ENCODE data around the gene LUC7L. TPM values are rescaled to one million over a fixed set of nuclear protein-coding genes. Genes with fewer than 3 reads are reported as not detected.

LUC7L gene
- total and polyA plus RNA-seq, 2 of the 8 experiments (the other 6 are each of a cell fraction or from before 2014, with no cell fraction given): 49.7 to 129 TPM

DNA sequence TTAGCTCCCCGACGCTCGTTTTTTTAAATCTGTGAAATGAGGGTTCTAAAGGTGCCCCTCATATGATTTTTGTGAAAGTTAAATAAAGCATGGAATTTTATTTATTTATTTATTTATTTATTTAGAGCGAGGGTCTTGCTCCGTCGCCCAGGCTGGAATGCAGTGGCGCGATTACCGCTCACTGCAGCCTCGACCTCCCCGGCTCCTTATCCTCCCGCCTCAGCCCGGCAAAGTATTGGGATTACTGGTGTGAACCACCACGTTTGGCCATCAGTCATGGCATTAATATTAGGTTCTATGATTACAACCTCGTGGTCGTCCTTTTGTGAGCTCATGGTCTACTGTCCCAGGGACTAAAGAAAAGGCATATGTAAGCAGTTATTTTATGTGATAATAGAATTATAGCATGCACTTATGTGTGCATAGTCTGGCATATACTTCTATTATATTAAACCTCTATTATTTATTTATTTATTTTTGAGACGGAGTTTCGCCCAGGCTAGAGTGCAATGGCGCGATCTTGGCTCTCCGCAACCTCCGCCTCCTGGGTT is 557 bp upstream of the LUC7L start:
- Histone ChIP-seq H3K27ac (ENCODE audit: low read depth, low read length) (no peak overlapping the region), H3K23ac (ENCODE audit: insufficient read length) (no peak overlapping the region), H2BK12ac (ENCODE audit: low read depth, low read length) (no peak overlapping the region), H2AK5ac (ENCODE audit: low read depth, low read length) (no peak overlapping the region), H3K23me2 (ENCODE audit: low read depth, low read length) (peaks cover 2% of the 10 kb centered on the region; the same call in 1 of the 2 replicates), H3K4me2 (ENCODE audit: insufficient read depth in 1 of 2, low read depth in 2 of 2, low read length in 2 of 2) (peak overlapping the region; percentile 56 to 71), H4K5ac (ENCODE audit: insufficient read length, low read depth, low read length) (no peak overlapping the region), H4K91ac (replicated peaks; ENCODE audit: insufficient read length, low read length) (no peak overlapping the region), H3K4me1 (replicated peaks in 1 of 4; ENCODE audit: control insufficient read depth in 3 of 4, insufficient read depth in 4 of 4, low read length in 3 of 4) (peaks cover 0 to 5% (median 0%) of the 10 kb centered on the region in 4 experiments; a peak in 3 of 7 replicates), H2BK15ac (ENCODE audit: low read length) (no peak overlapping the region), H3K36me3 (ENCODE audit: control insufficient read depth in 2 of 4, insufficient read depth in 4 of 4, low read length in 3 of 4) (peaks cover 14 to 31% (median 22%) of the 10 kb centered on the region in 4 experiments), H2BK120ac (replicated peaks; ENCODE audit: low read depth, low read length) (no peak overlapping the region), H2AFZ (ENCODE audit: low read length) (peak overlapping the region; percentile 64), H3K4ac (replicated peaks; ENCODE audit: insufficient read length, low read depth, low read length) (no peak overlapping the region), H3K9me3 (ENCODE audit: insufficient read depth in 2 of 2, low read depth in 1 of 2, low read length in 1 of 2) (no peaks in the 10 kb centered on the region), H3K79me2 (ENCODE audit: control insufficient read depth in 1 of 2, insufficient read depth in 2 of 2, low read length in 2 of 2) (peaks cover 22 to 38% of the 10 kb centered on the region in 2 experiments), H3K56ac (replicated peaks; ENCODE audit: insufficient read length, low read depth, low read length) (no peak overlapping the region), H4K8ac (ENCODE audit: extremely low read depth, insufficient read depth, low read length) (no peak overlapping the region), H3K4me3 (ENCODE audit: extremely low read depth in 1 of 4, insufficient read depth in 2 of 4, low read depth in 3 of 4, low read length in 4 of 4) (peak overlapping the region in 3 of 4 experiments; percentile 64 to 93 (median 92); a peak in 4 of 8 replicates), H3K9ac (replicated peaks in 1 of 4; ENCODE audit: extremely low read depth in 1 of 4, low read depth in 3 of 4, low read length in 3 of 4) (no peak overlapping the region), H2BK20ac (ENCODE audit: low read length) (no peak overlapping the region), H4K20me1 (replicated peaks in 1 of 2; ENCODE audit: control insufficient read depth in 1 of 2, insufficient read depth in 2 of 2, low read length in 2 of 2) (peaks cover 8 to 13% of the 10 kb centered on the region in 2 experiments), H2BK5ac (ENCODE audit: low read depth, low read length) (no peak overlapping the region), H3K14ac (ENCODE audit: insufficient read length) (no peak overlapping the region), H3K27me3 (replicated peaks in 1 of 4; ENCODE audit: control insufficient read depth in 3 of 4, extremely low read depth in 1 of 4, insufficient read depth in 3 of 4, low read length in 3 of 4) (no peaks in the 10 kb centered on the region), H3K18ac (ENCODE audit: extremely low read depth, low read length) (no peak overlapping the region), H3K79me1 (ENCODE audit: low read depth, low read length) (peaks cover 3% of the 10 kb centered on the region; the same call in 1 of the 2 replicates)
- FAIRE-seq (no peak), DNase-seq (ENCODE audit: low read depth in 1 of 2, low spot score in 2 of 2) (no peak)
- WGBS, 2 experiments (ENCODE audit: extremely low coverage in 1 of 2, insufficient coverage in 1 of 2, insufficient read length in 1 of 2, insufficient replicate concordance in 2 of 2, low coverage in 1 of 2, low lambda C conversion rate in 2 of 2, missing lambda C conversion rate in 1 of 2): 90% methylated on average over 22 of the region's 22 CpGs; no CpG with 5 or more reads in 1 of the 2 experiments
- ChIA-PET POLR2A (ENCODE audit: partially characterized antibody) (interaction anchor here (0.9 to 16.8 kb wide), 12 partner anchors 10 to 132 kb away, joined by 3 to 348 read pairs (median 6); no protein-coding TSS in a partner anchor), CTCF (ENCODE audit: partially characterized antibody) (interaction anchor here (0.6 to 2.0 kb wide), 5 partner anchors 89 to 164 kb away, joined by 3 to 4 read pairs (median 3); partner anchors contain the start of gene RHBDF1)
- TF ChIP-seq EGR1 (IDR thresholded peaks at IDR 0.05; ENCODE audit: borderline replicate concordance, low read depth, low read length) (no peak), RAD21 (IDR thresholded peaks at IDR 0.05 in 1 of 2, conservative IDR thresholded peaks at IDR 0.05 in 1 of 2; ENCODE audit: low read depth in 2 of 2, low read length in 2 of 2) (no peak), HDAC2 (IDR thresholded peaks at IDR 0.05; ENCODE audit: borderline replicate concordance in 1 of 2, low read depth in 2 of 2, low read length in 2 of 2) (no peak), CBX5 (IDR thresholded peaks at IDR 0.05; ENCODE audit: low read depth, low read length) (no peak), CTBP2 (IDR thresholded peaks at IDR 0.05; ENCODE audit: borderline replicate concordance, insufficient read depth, insufficient read length, low read length) (no peak), POLR2AphosphoS5 (IDR thresholded peaks at IDR 0.05; ENCODE audit: low read depth, low read length) (no peak), TAF7 (optimal IDR thresholded peaks at IDR 0.05; ENCODE audit: borderline replicate concordance, low read depth, low read length) (no peak), BRCA1 (IDR thresholded peaks at IDR 0.05; ENCODE audit: low read depth, low read length) (no peak), EZH2 (IDR thresholded peaks at IDR 0.05; ENCODE audit: low read depth, low read length, severe bottlenecking) (no peak)
- TF ChIP-seq, protein P1, sequence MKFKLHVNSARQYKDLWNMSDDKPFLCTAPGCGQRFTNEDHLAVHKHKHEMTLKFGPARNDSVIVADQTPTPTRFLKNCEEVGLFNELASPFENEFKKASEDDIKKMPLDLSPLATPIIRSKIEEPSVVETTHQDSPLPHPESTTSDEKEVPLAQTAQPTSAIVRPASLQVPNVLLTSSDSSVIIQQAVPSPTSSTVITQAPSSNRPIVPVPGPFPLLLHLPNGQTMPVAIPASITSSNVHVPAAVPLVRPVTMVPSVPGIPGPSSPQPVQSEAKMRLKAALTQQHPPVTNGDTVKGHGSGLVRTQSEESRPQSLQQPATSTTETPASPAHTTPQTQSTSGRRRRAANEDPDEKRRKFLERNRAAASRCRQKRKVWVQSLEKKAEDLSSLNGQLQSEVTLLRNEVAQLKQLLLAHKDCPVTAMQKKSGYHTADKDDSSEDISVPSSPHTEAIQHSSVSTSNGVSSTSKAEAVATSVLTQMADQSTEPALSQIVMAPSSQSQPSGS (IDR thresholded peaks at IDR 0.05; ENCODE audit: low read length): no peak
